MM.1S (cell line): ENCODE results near the gene TMEM121B.

Experiments
- DNase-seq: peaks from one replicate; pipeline ENCODE4 v3.0.0-alpha.2; 2015
- H2AFZ ChIP-seq: fragments of 300-600 bp; sonication (generic); 2 replicates; pipeline ENCODE4 v1.6.0; 2016; ENCODE audit warnings: antibody characterized with exemption, low read length
- H3F3A ChIP-seq: fragments of 300-600 bp; sonication (generic); 2 replicates; pipeline ENCODE4 v1.6.1; 2016; ENCODE audit warnings: mild to moderate bottlenecking, antibody characterized with exemption, low read length, moderate library complexity, mixed read lengths; ENCODE audit not compliant: insufficient read depth
- H3K27ac ChIP-seq: fragments of 300-600 bp; sonication (generic); 2 replicates; pipeline ENCODE4 v1.5.1; 2016; ENCODE audit warnings: mild to moderate bottlenecking, low read length
- H3K27me3 ChIP-seq: fragments of 300-600 bp; sonication (generic); replicated peaks from 2 replicates; pipeline ENCODE4 v1.6.0; 2016; ENCODE audit warnings: low read length; ENCODE audit not compliant: insufficient read depth
- H3K36me3 ChIP-seq: fragments of 300-600 bp; sonication (generic); replicated peaks from 2 replicates; pipeline ENCODE4 v1.6.1; 2016; ENCODE audit warnings: mild to moderate bottlenecking, low read length, mixed read lengths; ENCODE audit not compliant: insufficient read depth
- H3K4me1 ChIP-seq: fragments of 300-600 bp; sonication (generic); 2 replicates; pipeline ENCODE4 v1.6.1; 2016; ENCODE audit warnings: low read length, mixed read lengths
- H3K4me2 ChIP-seq: fragments of 300-600 bp; sonication (generic); 2 replicates; pipeline ENCODE4 v1.6.0; 2016; ENCODE audit warnings: low read depth, low read length
- H3K4me3 ChIP-seq: fragments of 300-600 bp; sonication (generic); 2 replicates; pipeline ENCODE4 v1.5.1; 2016; ENCODE audit warnings: low read length, mixed read lengths
- H3K79me2 ChIP-seq: fragments of 300-600 bp; sonication (generic); 2 replicates; pipeline ENCODE4 v1.6.1; 2016; ENCODE audit warnings: mixed run types, low read length, mixed read lengths
- H3K9ac ChIP-seq: fragments of 300-600 bp; sonication (generic); 2 replicates; pipeline ENCODE4 v1.6.1; 2016; ENCODE audit warnings: low read length, mixed read lengths
- H3K9me2 ChIP-seq: fragments of 300-600 bp; sonication (generic); replicated peaks from 2 replicates; pipeline ENCODE4 v1.6.1; 2016; ENCODE audit warnings: mild to moderate bottlenecking, low read length, mixed read lengths; ENCODE audit not compliant: insufficient read depth
- H3K9me3 ChIP-seq: fragments of 300-600 bp; sonication (generic); replicated peaks from 2 replicates; pipeline ENCODE4 v1.6.1; 2016; ENCODE audit warnings: mild to moderate bottlenecking, low read length, mixed read lengths; ENCODE audit not compliant: insufficient read depth
- H4K20me1 ChIP-seq: fragments of 300-600 bp; sonication (generic); 2 replicates; pipeline ENCODE4 v1.6.1; 2016; ENCODE audit warnings: mild to moderate bottlenecking, low read length, moderate library complexity, mixed read lengths; ENCODE audit not compliant: insufficient read depth
- EZH2 ChIP-seq: fragments of 300-600 bp; sonication (generic); optimal IDR thresholded peaks from 2 replicates; pipeline ENCODE3; 2017; ENCODE audit warnings: low read depth, mild to moderate bottlenecking, antibody characterized with exemption, low read length, mixed read lengths
- EZH2phosphoT487 ChIP-seq: fragments of 300-600 bp; sonication (generic); IDR thresholded peaks from 2 replicates; pipeline ENCODE4 v1.6.1; 2018; ENCODE audit warnings: antibody characterized with exemption, low read length
- TF ChIP-seq, protein P1 (sequence below): fragments of 300-600 bp; sonication (generic); IDR thresholded peaks from 2 replicates; pipeline ENCODE4 v1.5.1; 2016; ENCODE audit warnings: antibody characterized with exemption, low read length, mixed read lengths

Gene TMEM121B

DNA sequence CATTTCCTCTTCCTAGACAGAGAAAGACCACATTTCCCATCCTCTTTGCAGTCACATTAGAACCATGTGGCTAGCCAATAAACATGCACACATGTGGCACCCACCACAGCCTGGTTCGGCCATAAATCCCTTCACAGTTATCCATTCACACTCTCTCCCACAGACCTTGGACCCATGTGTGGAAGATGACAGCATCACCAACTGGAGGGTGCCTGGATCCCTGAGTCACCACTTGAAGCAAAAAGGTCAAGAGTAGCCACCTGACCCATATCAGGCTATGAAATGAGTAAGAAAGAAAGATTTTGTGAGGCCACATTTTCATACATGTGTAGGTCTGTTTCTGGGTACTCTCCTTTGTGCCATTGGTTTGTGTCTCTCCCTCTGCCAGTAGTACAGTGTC, 9.0 kb upstream of the TMEM121B start:
- Histone ChIP-seq H3F3A (no peaks in the 10 kb centered on the region), H3K4me1 (peaks cover 7% of the 10 kb centered on the region), H4K20me1 (no peaks in the 10 kb centered on the region), H3K9ac (no peak overlapping the region), H3K79me2 (no peaks in the 10 kb centered on the region), H3K4me2 (no peak overlapping the region), H3K36me3 (no peaks in the 10 kb centered on the region), H3K9me2 (no peaks in the 10 kb centered on the region), H2AFZ (no peak overlapping the region), H3K27ac (no peak overlapping the region), H3K27me3 (no peaks in the 10 kb centered on the region), H3K4me3 (no peak overlapping the region), H3K9me3 (no peaks in the 10 kb centered on the region)
- TF ChIP-seq, protein P1, sequence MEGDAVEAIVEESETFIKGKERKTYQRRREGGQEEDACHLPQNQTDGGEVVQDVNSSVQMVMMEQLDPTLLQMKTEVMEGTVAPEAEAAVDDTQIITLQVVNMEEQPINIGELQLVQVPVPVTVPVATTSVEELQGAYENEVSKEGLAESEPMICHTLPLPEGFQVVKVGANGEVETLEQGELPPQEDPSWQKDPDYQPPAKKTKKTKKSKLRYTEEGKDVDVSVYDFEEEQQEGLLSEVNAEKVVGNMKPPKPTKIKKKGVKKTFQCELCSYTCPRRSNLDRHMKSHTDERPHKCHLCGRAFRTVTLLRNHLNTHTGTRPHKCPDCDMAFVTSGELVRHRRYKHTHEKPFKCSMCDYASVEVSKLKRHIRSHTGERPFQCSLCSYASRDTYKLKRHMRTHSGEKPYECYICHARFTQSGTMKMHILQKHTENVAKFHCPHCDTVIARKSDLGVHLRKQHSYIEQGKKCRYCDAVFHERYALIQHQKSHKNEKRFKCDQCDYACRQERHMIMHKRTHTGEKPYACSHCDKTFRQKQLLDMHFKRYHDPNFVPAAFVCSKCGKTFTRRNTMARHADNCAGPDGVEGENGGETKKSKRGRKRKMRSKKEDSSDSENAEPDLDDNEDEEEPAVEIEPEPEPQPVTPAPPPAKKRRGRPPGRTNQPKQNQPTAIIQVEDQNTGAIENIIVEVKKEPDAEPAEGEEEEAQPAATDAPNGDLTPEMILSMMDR, result no peak
- TF ChIP-seq EZH2phosphoT487 (no peak), EZH2 (no peak)
- DNase-seq, result no peak

DNA sequence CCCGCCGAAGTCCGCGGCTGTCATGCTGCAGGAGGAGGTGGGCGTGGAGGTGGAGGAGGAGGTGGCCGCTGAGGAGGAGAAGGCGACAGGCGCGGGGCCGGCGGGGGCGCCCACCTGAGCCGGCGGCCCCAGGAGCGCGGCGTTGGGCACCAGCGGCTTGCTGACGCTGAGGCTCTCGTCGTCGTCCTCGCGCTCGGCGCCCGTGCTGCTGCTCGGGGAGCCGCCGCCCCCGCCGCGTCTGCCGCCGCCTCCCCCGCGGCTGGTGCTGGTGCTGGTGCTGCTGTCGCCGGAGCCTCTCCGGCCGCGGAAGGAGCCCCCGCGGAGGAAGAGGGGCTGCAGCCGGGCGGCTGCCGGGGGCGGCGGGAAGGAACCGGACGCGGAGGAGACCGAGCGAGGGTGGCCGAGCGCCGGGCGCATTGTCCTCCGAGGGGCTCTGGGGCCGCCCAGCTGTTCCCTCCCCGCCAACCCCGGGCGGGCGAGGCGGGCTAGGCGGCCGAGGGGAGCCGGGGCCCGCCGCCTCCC, 388 bp downstream of the TMEM121B start:
- Histone ChIP-seq H2AFZ (no peak overlapping the region), H3K9ac (no peak overlapping the region), H3K27me3 (peaks cover 12% of the 10 kb centered on the region), H4K20me1 (no peaks in the 10 kb centered on the region), H3K4me3 (peak overlapping the region; percentile 46), H3K4me2 (peak overlapping the region; percentile 54; the same call in 1 of the 2 replicates), H3K9me2 (no peaks in the 10 kb centered on the region), H3K79me2 (no peaks in the 10 kb centered on the region), H3K27ac (no peak overlapping the region), H3K4me1 (peaks cover 16% of the 10 kb centered on the region), H3F3A (no peaks in the 10 kb centered on the region), H3K36me3 (no peaks in the 10 kb centered on the region), H3K9me3 (no peaks in the 10 kb centered on the region)
- DNase-seq, result no peak
- TF ChIP-seq EZH2 (no peak), EZH2phosphoT487 (no peak)
- TF ChIP-seq, protein P1, result no peak

GRCh38 chr22:17120281-17120680, 879 bp downstream of the TMEM121B start:
- no peak overlapping the region for H3K9ac ChIP-seq
- no peaks in the 10 kb centered on the region for H3F3A ChIP-seq
- no peaks in the 10 kb centered on the region for H3K9me3 ChIP-seq
- H3K4me3 ChIP-seq, result no peak overlapping the region
- H3K4me2 ChIP-seq, result no peak overlapping the region
- TF ChIP-seq EZH2 (no peak), EZH2phosphoT487 (no peak)
- TF ChIP-seq, protein P1, result no peak
- H3K27me3 ChIP-seq, result peaks cover 12% of the 10 kb centered on the region
- no peak overlapping the region for H2AFZ ChIP-seq
- peak; percentile 45 for DNase-seq
- H3K79me2 ChIP-seq, result no peaks in the 10 kb centered on the region
- no peaks in the 10 kb centered on the region for H3K9me2 ChIP-seq
- no peaks in the 10 kb centered on the region for H4K20me1 ChIP-seq
- H3K4me1 ChIP-seq, result peaks cover 16% of the 10 kb centered on the region
- no peaks in the 10 kb centered on the region for H3K36me3 ChIP-seq
- no peak overlapping the region for H3K27ac ChIP-seq
